GM23248 (cell line): Measurements from ENCODE around the gene LATS1. TPM values are rescaled to one million over a fixed set of nuclear protein-coding genes. Genes with fewer than 3 reads are reported as not detected.
"Not testable (repeated sequence)": the region's sequence is repeated elsewhere in the genome, so short reads cannot be mapped to it uniquely, and the experiment has no call there.

Experiments used
- DNase-seq: peaks from one replicate; pipeline ENCODE4 v3.0.0-alpha.2; 2015
- H2AFZ ChIP-seq: fragments of 200-600 bp; sonication (generic); 2 replicates; pipeline ENCODE4 v1.6.1; 2016; ENCODE audit warnings: antibody characterized with exemption
- H3F3A ChIP-seq: fragments of 200-600 bp; sonication (generic); 2 replicates; pipeline ENCODE4 v1.6.1; 2016; ENCODE audit warnings: mild to moderate bottlenecking, antibody characterized with exemption, mixed run types; ENCODE audit not compliant: insufficient read depth
- H3K27ac ChIP-seq: fragments of 200-600 bp; sonication (generic); 2 replicates; pipeline ENCODE4 v1.5.1; 2016; ENCODE audit warnings: mild to moderate bottlenecking
- H3K27me3 ChIP-seq: fragments of 200-600 bp; sonication (generic); replicated peaks from 2 replicates; pipeline ENCODE4 v1.6.1; 2016; ENCODE audit warnings: mild to moderate bottlenecking; ENCODE audit not compliant: insufficient read depth
- H3K36me3 ChIP-seq: fragments of 200-600 bp; sonication (generic); 2 replicates; pipeline ENCODE4 v1.6.1; 2016; ENCODE audit warnings: low read depth, mild to moderate bottlenecking
- H3K4me1 ChIP-seq: fragments of 200-600 bp; sonication (generic); 2 replicates; pipeline ENCODE4 v1.6.1; 2016; ENCODE audit warnings: mild to moderate bottlenecking; ENCODE audit not compliant: insufficient read depth
- H3K4me2 ChIP-seq: fragments of 200-600 bp; sonication (generic); one replicate; pipeline ENCODE4 v1.6.1; 2016; ENCODE audit warnings: mild to moderate bottlenecking; ENCODE audit not compliant: unreplicated experiment
- H3K4me3 ChIP-seq: fragments of 200-600 bp; sonication (generic); 2 replicates; pipeline ENCODE4 v1.5.1; 2016; ENCODE audit warnings: mild to moderate bottlenecking
- H3K79me2 ChIP-seq: fragments of 200-600 bp; sonication (generic); 2 replicates; pipeline ENCODE4 v1.6.1; 2016; ENCODE audit warnings: mild to moderate bottlenecking; ENCODE audit not compliant: insufficient read depth
- H3K9ac ChIP-seq: fragments of 200-600 bp; sonication (generic); 2 replicates; pipeline ENCODE4 v1.6.1; 2016; ENCODE audit warnings: mild to moderate bottlenecking
- H3K9me2 ChIP-seq: fragments of 200-600 bp; sonication (generic); 2 replicates; pipeline ENCODE4 v1.6.1; 2016; ENCODE audit warnings: mixed run types, mild to moderate bottlenecking, moderate library complexity; ENCODE audit not compliant: insufficient read depth
- H3K9me3 ChIP-seq: fragments of 200-600 bp; sonication (generic); one replicate; pipeline ENCODE4 v1.6.1; 2017; ENCODE audit warnings: low read depth
- H4K20me1 ChIP-seq: fragments of 200-600 bp; sonication (generic); 2 replicates; pipeline ENCODE4 v1.6.0; 2016; ENCODE audit not compliant: insufficient read depth
- EZH2 ChIP-seq: fragments of 200-600 bp; sonication (generic); IDR thresholded peaks from 2 replicates; pipeline ENCODE4 v1.6.1; 2018; ENCODE audit warnings: antibody characterized with exemption, mild to moderate bottlenecking; ENCODE audit not compliant: insufficient read depth, poor library complexity, severe bottlenecking
- EZH2phosphoT487 ChIP-seq: fragments of 200-600 bp; sonication (generic); IDR thresholded peaks from 2 replicates; pipeline ENCODE4 v1.6.1; 2018; ENCODE audit warnings: antibody characterized with exemption, moderate library complexity, mild to moderate bottlenecking, low read depth; ENCODE audit not compliant: insufficient read depth
- WGBS, 2 experiments: methylation state at CpG; one replicate each; pipeline ENCODE4 v1.1.6; 2015 to 2017; ENCODE audit warnings: low lambda C conversion rate in 2 of 2, low coverage in 1 of 2; ENCODE audit errors: missing lambda C conversion rate in 2 of 2; 5-methylcytosine and 5-hydroxymethylcytosine counted together
- in situ Hi-C: fragments of 300-500 bp; cut with MboI; formaldehyde crosslinking; loops from 2 replicates; pipeline ENCODE4 v1.15.0; 2020
- polyA plus RNA-seq: library from polyadenylated mRNA; unstranded; fragments of >200 nt; fragmentation: Nextera tagmentation; extraction: Ambion mirVana; gene quantifications from 2 replicates; pipeline ENCODE4 v1.2.1, GENCODE V29; 2016
- total RNA-seq: library from RNA; depleted of rRNA; stranded (reverse); fragments of >200 nt; shearing (Covaris generic); gene quantifications from 2 replicates; pipeline ENCODE4 v1.2.3, GENCODE V29; 2014

LATS1 gene
- total and polyA plus RNA-seq, 2 experiments from 2014 or later = 12.8 to 20.2 TPM

- Histone ChIP-seq H3K4me3 (no peak overlapping the region), H3K36me3 (peaks cover 31% of the 10 kb centered on the region; the same call in 1 of the 2 replicates), H3K27ac (no peak overlapping the region), H3K9me3 (no peaks in the 10 kb centered on the region), H3K9ac (no peak overlapping the region), H3K9me2 (no peaks in the 10 kb centered on the region), H3K27me3 (no peaks in the 10 kb centered on the region), H4K20me1 (peaks cover 5% of the 10 kb centered on the region; the same call in 1 of the 2 replicates), H2AFZ (no peak overlapping the region), H3K4me1 (peaks cover 12% of the 10 kb centered on the region), H3F3A (peaks cover 8% of the 10 kb centered on the region; the same call in 1 of the 2 replicates), H3K4me2 (no peak overlapping the region), H3K79me2 (peaks cover 100% of the 10 kb centered on the region)
- TF ChIP-seq EZH2phosphoT487 (no peak), EZH2 (no peak)
- in situ Hi-C loops = no loop called here
- WGBS, 2 experiments = 93 to 95% methylated on average over 2 of the region's 2 CpGs
- DNase-seq = no peak
Observed at GRCh38 chr6:149694921-149695320, 23.0 kb downstream of the LATS1 start.

- Histone ChIP-seq H2AFZ (no peak overlapping the region), H3K79me2 (peaks cover 100% of the 10 kb centered on the region), H3K36me3 (peaks cover 31% of the 10 kb centered on the region), H4K20me1 (no peaks in the 10 kb centered on the region; the same call in 1 of the 2 replicates), H3K27me3 (no peaks in the 10 kb centered on the region), H3F3A (no peaks in the 10 kb centered on the region), H3K4me1 (no peaks in the 10 kb centered on the region), H3K4me2 (no peak overlapping the region), H3K9ac (no peak overlapping the region), H3K9me2 (no peaks in the 10 kb centered on the region), H3K9me3 (no peaks in the 10 kb centered on the region), H3K27ac (no peak overlapping the region), H3K4me3 (no peak overlapping the region)
- WGBS, 2 experiments = 93 to 98% methylated on average over 2 of the region's 2 CpGs
- in situ Hi-C loops = no loop called here
- TF ChIP-seq EZH2 (no peak), EZH2phosphoT487 (no peak)
- no peak for DNase-seq
Observed at GRCh38 chr6:149691201-149691600, 26.7 kb downstream of the LATS1 start.

DNA sequence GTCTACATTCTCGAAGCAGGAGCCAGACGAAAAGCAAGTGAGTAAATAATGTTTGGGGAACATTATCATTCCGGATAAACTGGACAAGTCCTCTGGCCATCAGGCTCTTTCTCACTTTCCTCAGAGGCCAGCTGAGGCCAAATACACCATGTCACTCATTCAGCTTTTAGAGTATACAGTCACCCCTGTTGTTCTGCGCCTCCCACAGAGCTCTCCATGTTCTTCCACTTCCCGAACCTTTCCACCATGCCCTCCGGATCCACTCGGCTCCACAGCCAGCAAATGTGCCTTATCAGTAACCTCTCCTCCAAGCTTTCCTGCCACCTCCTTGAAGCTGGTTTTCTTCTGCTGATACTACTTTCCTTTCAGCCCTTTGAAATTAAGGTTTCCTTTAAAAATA is 31.7 kb downstream of the LATS1 start:
- in situ Hi-C loops = no loop called here
- Histone ChIP-seq H4K20me1 (no peaks in the 10 kb centered on the region), H3K79me2 (peaks cover 86% of the 10 kb centered on the region), H3K9me2 (no peaks in the 10 kb centered on the region), H3K9ac (no peak overlapping the region), H3F3A (no peaks in the 10 kb centered on the region), H3K27ac (no peak overlapping the region), H2AFZ (no peak overlapping the region), H3K4me3 (no peak overlapping the region), H3K4me2 (no peak overlapping the region), H3K9me3 (no peaks in the 10 kb centered on the region), H3K27me3 (no peaks in the 10 kb centered on the region), H3K4me1 (no peaks in the 10 kb centered on the region), H3K36me3 (peaks cover 20% of the 10 kb centered on the region)
- no peak for TF ChIP-seq EZH2
- no peak for TF ChIP-seq EZH2phosphoT487
- WGBS, 2 experiments = 92 to 93% methylated on average over 7 of the region's 7 CpGs
- DNase-seq = no peak

- 84 to 87% methylated on average over 4 of the region's 4 CpGs for WGBS, 2 experiments
- Histone ChIP-seq H3K4me1 (no peaks in the 10 kb centered on the region), H3K36me3 (peaks cover 29% of the 10 kb centered on the region), H3K9ac (no peak overlapping the region), H3K27ac (0 out of 2 replicates have a peak overlapping the region, but pooled peaks have one; percentile 36), H3K9me3 (no peaks in the 10 kb centered on the region), H3K27me3 (no peaks in the 10 kb centered on the region), H3K4me2 (no peak overlapping the region), H3K9me2 (no peaks in the 10 kb centered on the region), H4K20me1 (no peaks in the 10 kb centered on the region), H2AFZ (no peak overlapping the region), H3F3A (no peaks in the 10 kb centered on the region), H3K79me2 (peaks cover 75% of the 10 kb centered on the region), H3K4me3 (no peak overlapping the region)
- TF ChIP-seq EZH2phosphoT487 (no peak), EZH2 (no peak)
- DNase-seq = peak; percentile 38
- in situ Hi-C loops = no loop called here
Observed at GRCh38 chr6:149683256-149683859, 34.5 kb downstream of the LATS1 start.

DNA sequence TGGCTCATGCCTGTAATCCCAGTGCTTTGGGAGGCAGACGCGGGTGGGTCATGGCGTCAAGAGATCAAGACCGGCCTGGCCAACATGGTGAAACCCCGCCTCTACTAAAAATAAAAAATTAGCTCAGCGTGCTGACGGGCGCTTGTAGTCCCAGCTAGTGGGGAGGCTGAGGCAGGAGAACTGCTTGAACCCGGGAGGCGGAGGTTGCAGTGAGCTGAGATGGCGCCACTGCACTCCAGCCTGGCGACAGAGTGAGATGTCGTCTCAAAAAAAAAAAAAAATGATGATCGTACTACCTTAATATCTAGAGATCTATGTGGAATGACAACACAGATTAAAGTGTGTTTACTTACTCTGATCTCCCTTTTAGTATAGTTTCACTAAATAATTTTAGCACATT is 36.1 kb downstream of the LATS1 start:
- DNase-seq, H4K20me1 ChIP-seq, in situ Hi-C loops, H3K4me1 ChIP-seq, H3K9me2 ChIP-seq, H3K9ac ChIP-seq, H3K27ac ChIP-seq, H3K4me2 ChIP-seq, H3K27me3 ChIP-seq, H3K9me3 ChIP-seq, H3K4me3 ChIP-seq, H3F3A ChIP-seq, H2AFZ ChIP-seq: not testable (repeated sequence)
- 97% methylated on average over 14 of the region's 14 CpGs for WGBS, 2 experiments
- Histone ChIP-seq H3K79me2 (peaks cover 70% of the 10 kb centered on the region), H3K36me3 (peaks cover 39% of the 10 kb centered on the region)
